Measurements from ENCODE around the gene SH2D1B.
"Not testable (repeated sequence)": the region's sequence is repeated elsewhere in the genome, so short reads cannot be mapped to it uniquely, and the experiment has no call there.

SH2D1B gene

DNA sequence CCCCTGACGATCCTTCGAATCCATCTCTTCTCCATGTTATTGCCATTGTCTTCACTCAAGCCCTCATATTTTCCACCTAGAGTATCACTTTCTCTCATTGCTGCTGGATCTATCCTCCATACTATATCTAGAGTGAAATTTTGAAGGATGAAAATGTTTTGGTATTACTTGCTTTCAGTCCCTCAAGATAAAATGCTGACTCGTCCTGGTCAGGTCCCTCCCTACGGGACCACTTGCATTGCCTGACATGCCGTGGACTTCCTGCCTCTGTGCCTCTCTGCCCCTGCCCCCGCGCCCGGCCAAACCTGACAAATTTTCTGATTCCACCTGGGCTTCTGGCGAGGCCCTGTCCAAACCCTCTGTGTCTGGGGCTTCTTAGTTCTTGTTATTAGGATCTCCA is 58.9 kb downstream of the SH2D1B start:
- FAIRE-seq, result no peak
- DNase-seq (ENCODE audit: insufficient read length), result no peak
- TF ChIP-seq POLR2A (IDR thresholded peaks at IDR 0.05; ENCODE audit: low read depth, low read length), result no peak
- no peak for TF ChIP-seq POLR2AphosphoS5 (IDR thresholded peaks at IDR 0.05; ENCODE audit: low read depth, low read length)

DNA sequence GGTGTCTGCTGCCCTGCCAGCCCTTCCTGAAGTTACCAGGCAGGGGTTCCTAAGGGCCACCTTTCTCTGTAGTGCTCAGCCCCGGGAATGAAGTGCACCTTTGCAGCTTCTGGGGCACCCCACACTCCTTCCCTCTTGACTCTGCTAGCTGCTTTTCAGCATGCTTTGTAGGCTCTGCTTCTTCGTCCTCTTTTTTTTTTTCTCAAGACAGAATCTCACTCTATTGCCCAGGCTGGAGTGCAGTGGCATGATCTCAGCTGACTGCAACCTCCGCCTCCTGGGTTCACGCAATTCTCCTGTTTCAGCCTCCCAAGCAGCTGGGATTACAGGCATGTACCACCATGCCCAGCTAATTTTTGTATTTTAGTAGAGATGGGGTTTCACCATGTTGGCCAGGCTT is 60.1 kb downstream of the SH2D1B start:
- not testable (repeated sequence) for DNase-seq (ENCODE audit: insufficient read length); FAIRE-seq

DNA sequence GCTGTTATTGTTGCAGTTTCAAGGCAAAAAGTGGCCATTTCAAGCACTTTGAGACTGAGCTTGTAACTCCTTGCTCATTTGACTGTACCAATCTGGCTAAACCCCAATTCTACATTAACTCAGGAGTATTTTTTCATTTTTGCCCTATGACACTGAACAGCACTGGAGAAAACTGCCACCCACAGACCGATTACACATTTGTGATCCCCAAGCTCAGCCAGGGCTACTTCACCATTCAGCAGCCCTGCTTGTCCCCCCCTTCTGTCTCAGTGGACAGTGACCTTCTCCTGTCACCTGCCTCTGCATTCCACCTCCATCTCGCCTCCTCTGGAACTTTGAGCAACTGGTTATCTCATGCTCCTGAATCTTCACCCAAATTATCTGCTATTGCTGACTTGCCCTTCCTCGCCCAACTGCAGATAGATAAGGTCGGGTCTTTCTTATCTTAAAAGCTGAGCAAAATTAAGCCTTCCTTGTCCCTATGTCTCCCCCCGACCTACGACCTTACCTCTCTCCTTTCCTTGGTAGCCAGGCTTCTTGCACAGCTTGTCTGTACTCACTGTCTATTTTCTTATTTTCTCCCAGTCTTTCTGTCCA is 60.6 kb downstream of the SH2D1B start:
- DNase-seq (ENCODE audit: insufficient read length) (no peak), FAIRE-seq (no peak)
- TF ChIP-seq POLR2A (IDR thresholded peaks at IDR 0.05; ENCODE audit: low read depth, low read length) (no peak), TAF1 (IDR thresholded peaks at IDR 0.05; ENCODE audit: borderline replicate concordance, low read depth, low read length) (no peak), POLR2AphosphoS5 (IDR thresholded peaks at IDR 0.05; ENCODE audit: low read depth, low read length) (no peak)

DNA sequence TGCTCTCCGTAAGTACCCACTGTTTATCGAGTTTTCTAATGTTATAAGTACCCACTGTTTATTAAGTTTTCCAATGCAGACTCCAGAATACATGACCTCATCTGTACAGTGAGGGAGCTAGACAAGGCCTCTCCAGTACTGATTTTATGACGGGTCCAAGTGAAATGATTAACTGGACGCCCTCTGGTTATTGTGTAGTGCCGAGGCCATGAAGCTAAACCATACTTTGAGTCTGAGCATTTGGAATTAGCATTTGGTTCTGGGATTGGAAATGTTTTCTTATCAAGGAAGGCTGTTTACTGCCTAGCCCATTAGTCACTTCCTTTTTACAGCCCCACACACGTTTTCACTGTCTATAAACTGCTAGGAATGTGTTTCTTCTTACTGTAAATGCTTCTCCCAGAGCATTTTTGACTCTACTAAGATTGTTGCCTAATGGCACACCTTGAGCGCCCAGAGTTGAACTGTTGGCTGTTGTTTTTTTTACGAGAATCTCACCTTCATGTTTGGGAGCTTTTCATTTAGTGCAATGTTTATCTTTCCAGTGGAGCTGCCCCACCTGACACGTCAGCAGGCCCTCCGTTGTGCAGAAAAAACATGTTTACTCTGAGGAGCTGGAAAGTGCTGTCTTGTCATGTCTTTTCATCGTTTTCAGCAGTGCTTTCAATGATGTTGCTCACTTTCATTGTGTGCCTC is 62.2 kb downstream of the SH2D1B start:
- TF ChIP-seq POLR2AphosphoS5 (IDR thresholded peaks at IDR 0.05; ENCODE audit: low read depth, low read length) (no peak), TAF1 (IDR thresholded peaks at IDR 0.05; ENCODE audit: borderline replicate concordance, low read depth, low read length) (no peak), POLR2A (IDR thresholded peaks at IDR 0.05; ENCODE audit: low read depth, low read length) (no peak)
- FAIRE-seq (no peak), DNase-seq (ENCODE audit: insufficient read length) (no peak)

DNA sequence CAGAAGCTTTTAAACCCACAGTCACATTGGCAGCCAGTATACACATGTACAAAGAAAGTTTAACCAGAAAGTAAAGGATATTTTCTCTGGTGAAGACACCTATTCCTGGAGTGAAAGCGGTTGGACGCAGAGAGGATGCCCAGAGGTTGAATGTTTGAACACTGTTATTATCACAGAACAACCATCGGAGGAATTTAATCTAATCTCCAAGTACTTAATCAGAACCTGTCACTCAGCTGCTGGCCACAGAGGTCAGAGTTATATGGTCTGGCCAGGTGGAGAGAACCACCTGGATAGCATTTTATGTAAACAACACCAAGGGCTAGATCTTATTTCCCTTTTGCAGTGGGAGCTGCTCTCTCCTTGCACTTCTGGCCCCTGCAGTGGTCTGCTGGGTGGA is 64.7 kb downstream of the SH2D1B start:
- FAIRE-seq (no peak), DNase-seq (ENCODE audit: insufficient read length) (no peak)
- TF ChIP-seq TAF1 (IDR thresholded peaks at IDR 0.05; ENCODE audit: borderline replicate concordance, low read depth, low read length) (no peak), POLR2AphosphoS5 (IDR thresholded peaks at IDR 0.05; ENCODE audit: low read depth, low read length) (no peak), POLR2A (IDR thresholded peaks at IDR 0.05; ENCODE audit: low read depth, low read length) (no peak)
